K562 (cell line): ENCODE data around the gene LHX5. TPM values are rescaled to one million over a fixed set of nuclear protein-coding genes. Genes with fewer than 3 reads are reported as not detected.

ENCODE experiments used
- ATAC-seq: fragments of 200-7000 bp; cut with Tn5 transposase; 3 replicates; pipeline ENCODE4 v1.9.1; 2020; ENCODE audit warnings: moderate library complexity
- BruUV-seq: library from RNA; stranded (reverse); fragments of 400-500 nt; replicated peaks from 2 replicates; lab custom pipeline; 2021; lab: Mats Ljungman, UMichigan
- CTCF ChIA-PET: fragments of 300-600 bp; formaldehyde crosslinking; extraction: SDS; loops from one replicate; lab custom pipeline; 2021; ENCODE audit warnings: low intra/inter-chr PET ratio; lab: Yijun Ruan, JAX
- POLR2A ChIA-PET: fragments of 300-600, 350-650 bp; sonication (Branson Sonifier 250); formaldehyde crosslinking; extraction: SDS; loops from one replicate; lab custom pipeline; 2021; ENCODE audit warnings: antibody characterized with exemption, inconsistent platforms; lab: Yijun Ruan, JAX
- DNase-seq, 4 experiments: peaks; one replicate each; pipeline versions ENCODE4 v3.0.0 to v3.0.0-alpha.2; 2011 to 2018; ENCODE audit warnings: low spot score in 3 of 4, mixed read lengths in 3 of 4; ENCODE audit errors: extremely low read depth in 1 of 4
- FAIRE-seq: peaks from 2 replicates; lab custom pipeline; 2011; peaks lifted over from hg19 to GRCh38; lab: Jason Lieb, UNC
- H2AFZ ChIP-seq: 2 replicates; pipeline ENCODE4 v1.6.0; 2011; ENCODE audit warnings: low read depth, low read length, control low read depth, inconsistent platforms
- H3K27ac ChIP-seq: fragments of 200-600 bp; 3 replicates; pipeline ENCODE4 v1.8.0; 2011; ENCODE audit warnings: low read depth, mild to moderate bottlenecking, control low read depth, inconsistent platforms, low read length, moderate library complexity, mixed read lengths; ENCODE audit errors: extremely low read depth
- H3K27me3 ChIP-seq, 2 experiments: fragments of 300-600 bp in 1 of 2; 2 replicates in 1 of 2; 3 replicates in 1 of 2; pipeline versions ENCODE4 v1.6.0 to v1.8.0; 2011; ENCODE audit warnings: inconsistent platforms in 2 of 2, low read length in 2 of 2, mild to moderate bottlenecking in 1 of 2, mixed read lengths in 1 of 2, moderate library complexity in 1 of 2; ENCODE audit not compliant: control insufficient read depth in 2 of 2, insufficient read depth in 2 of 2
- H3K36me3 ChIP-seq: fragments of 300-600 bp; 3 replicates; pipeline ENCODE4 v1.8.0; 2011; ENCODE audit warnings: mild to moderate bottlenecking, low read length, inconsistent platforms; ENCODE audit not compliant: control insufficient read depth, insufficient read depth
- H3K4me1 ChIP-seq, 2 experiments: fragments of 200-600 bp in 1 of 2; replicated peaks in 1 of 2; 2 replicates in 1 of 2; 3 replicates in 1 of 2; pipeline versions ENCODE4 v1.5.1 to v1.8.0; 2011; ENCODE audit warnings: inconsistent platforms in 2 of 2, low read length in 2 of 2, mild to moderate bottlenecking in 1 of 2, mixed read lengths in 1 of 2, moderate library complexity in 1 of 2; ENCODE audit not compliant: control insufficient read depth in 2 of 2, insufficient read depth in 2 of 2
- H3K4me2 ChIP-seq: 2 replicates; pipeline ENCODE4 v1.6.1; 2011; ENCODE audit warnings: low read length, control low read depth, inconsistent platforms, mixed read lengths; ENCODE audit not compliant: insufficient read depth
- H3K4me3 ChIP-seq: fragments of 200-600 bp; sonication (generic), shearing (Covaris generic); 2 replicates; pipeline ENCODE4 v1.5.1; 2016; ENCODE audit warnings: control low read depth, inconsistent platforms
- H3K79me2 ChIP-seq: fragments of 200-600 bp; 3 replicates; pipeline ENCODE4 v1.8.0; 2011; ENCODE audit warnings: low read length, inconsistent platforms; ENCODE audit not compliant: control insufficient read depth, insufficient read depth
- H3K9ac ChIP-seq, 2 experiments: 2 replicates each; pipeline versions ENCODE4 v1.6.0 to v1.6.1; 2011; ENCODE audit warnings: low read depth in 2 of 2, low read length in 2 of 2, control low read depth in 1 of 2, inconsistent platforms in 1 of 2, mild to moderate bottlenecking in 1 of 2, mixed read lengths in 1 of 2; ENCODE audit not compliant: insufficient read depth in 1 of 2
- H3K9me1 ChIP-seq: one replicate; pipeline ENCODE4 v1.6.0; 2011; ENCODE audit warnings: inconsistent platforms, mild to moderate bottlenecking, low read length, moderate library complexity; ENCODE audit not compliant: control insufficient read depth, insufficient read depth
- H3K9me3 ChIP-seq: replicated peaks from 2 replicates; pipeline ENCODE4 v1.5.1; 2011; ENCODE audit warnings: low read depth, low read length, inconsistent platforms; ENCODE audit not compliant: control insufficient read depth, insufficient read depth
- H4K20me1 ChIP-seq: replicated peaks from 2 replicates; pipeline ENCODE4 v1.6.1; 2011; ENCODE audit warnings: low read length, inconsistent platforms, mixed read lengths; ENCODE audit not compliant: control insufficient read depth, insufficient read depth
- ADNP ChIP-seq: fragments of 200-800 bp; sonication (Bioruptor generic); IDR thresholded peaks from 2 replicates; pipeline ENCODE4 v1.6.1; 2016; ENCODE audit warnings: missing genetic modification characterization, missing compliant biosample characterization
- BCOR ChIP-seq: fragments of 450-650 bp; IDR thresholded peaks from 2 replicates; pipeline ENCODE4 v1.6.1; 2016
- FUS ChIP-seq: fragments of 200-400 bp; formaldehyde crosslinking; optimal IDR thresholded peaks from 2 replicates; pipeline ENCODE3; 2017; ENCODE audit warnings: low read depth, low read length
- RBM25 ChIP-seq: fragments of 200-400 bp; formaldehyde crosslinking; IDR thresholded peaks from 2 replicates; pipeline ENCODE4 v1.6.1; 2018; ENCODE audit warnings: low read length, low read depth, moderate library complexity; ENCODE audit not compliant: severe bottlenecking
- SOX6 ChIP-seq: fragments of 450-650 bp; IDR thresholded peaks from 2 replicates; pipeline ENCODE4 v1.6.1; 2014; ENCODE audit warnings: mild to moderate bottlenecking
- ZBTB33 ChIP-seq: sonication (generic); formaldehyde crosslinking; IDR thresholded peaks from 2 replicates; pipeline ENCODE4 v1.8.1; 2023; ENCODE audit warnings: mild to moderate bottlenecking, missing genetic modification reagents
- WGBS: fragments of 100-300 bp; shearing (Covaris generic); methylation state at CpG from one replicate; pipeline ENCODE4 v1.1.6; 2016; ENCODE audit warnings: low coverage, mixed read lengths; ENCODE audit not compliant: insufficient coverage; ENCODE audit errors: missing lambda C conversion rate; 5-methylcytosine and 5-hydroxymethylcytosine counted together
- in situ Hi-C: fragments of 300-500 bp; cut with MboI; formaldehyde crosslinking; loops from 4 replicates; pipeline ENCODE4 v1.15.0; 2018; ENCODE audit warnings: inconsistent platforms, mixed read lengths
- intact Hi-C: fragments of 100-400 bp; cut with micrococcal nuclease; formaldehyde crosslinking; loops from 2 replicates; pipeline ENCODE4 v1.14.2; 2022
- polyA plus RNA-seq, 8 experiments: library from polyadenylated mRNA; depleted of rRNA in 4 of 8; stranded (reverse) in 5 of 8; unstranded in 3 of 8; fragments of >200 nt; fragmentation: Nextera tagmentation in 2 of 8; fragmentation: Illumina TruSeq in 1 of 8; extraction: Ambion mirVana in 2 of 8; extraction: Trizol in 1 of 8; gene quantifications; 2 replicates each; pipeline versions ENCODE4 v1.2.1 to v1.2.3, GENCODE V29; 2011 to 2014; ENCODE audit warnings: inconsistent platforms in 1 of 8, missing spikeins in 1 of 8
- total RNA-seq, 7 experiments: library from RNA; depleted of rRNA in 6 of 7; stranded (reverse); fragments of >200 nt in 6 of 7; fragmentation: Illumina TruSeq in 2 of 7; extraction: Trizol in 2 of 7; gene quantifications; 2 replicates each; pipeline versions ENCODE4 v1.2.1 to v1.2.3, GENCODE V29; 2011 to 2021; ENCODE audit warnings: low replicate concordance in 1 of 7

Gene LHX5
- total and polyA plus RNA-seq, 9 of the 15 experiments (the other 6 are each of a cell fraction or from before 2014, with no cell fraction given) = 0.04 to 0.17 (median 0.05) TPM; not detected in 6

- no peak overlapping the region for H3K4me2 ChIP-seq
- ATAC-seq (no peak), FAIRE-seq (no peak), DNase-seq (no peak)
- no peaks in the 10 kb centered on the region for H3K9me1 ChIP-seq
- no peak overlapping the region for H2AFZ ChIP-seq
- peaks cover 5 to 8% of the 10 kb centered on the region in 2 experiments; a peak in 3 of 5 replicates for H3K4me1 ChIP-seq
- peak; percentile 64; the same call in 1 of the 2 replicates for TF ChIP-seq BCOR
- no peak for TF ChIP-seq ZBTB33 (CRISPR knock-in tag)
- TF ChIP-seq FUS = no peak
- peak; percentile 71 for TF ChIP-seq RBM25
- TF ChIP-seq SOX6 = no peak
- peak; percentile 50; the same call in 1 of the 2 replicates for TF ChIP-seq ADNP (tag)
- H3K4me3 ChIP-seq = no peak overlapping the region
- in situ Hi-C loops (no loop called here), intact Hi-C loops (loop anchor here (1.0 kb wide), 1 partner anchor 474 kb away; no protein-coding TSS in a partner anchor)
- POLR2A ChIA-PET = no interaction called here
- BruUV-seq = no TSS peak
- CTCF ChIA-PET = interaction anchor here (1.5 to 1.7 kb wide), 2 partner anchors 8 to 474 kb away, joined by 4 to 9 read pairs; no protein-coding TSS in a partner anchor
- no peak overlapping the region for H3K27ac ChIP-seq
- H3K79me2 ChIP-seq = no peaks in the 10 kb centered on the region
- WGBS = 0% methylated on average over 4 of the region's 4 CpGs
- H3K27me3 ChIP-seq = peaks cover 6 to 25% of the 10 kb centered on the region in 2 experiments; a peak in 3 of 5 replicates
- no peak overlapping the region for H3K9ac ChIP-seq
- no peaks in the 10 kb centered on the region for H4K20me1 ChIP-seq
- no peaks in the 10 kb centered on the region for H3K36me3 ChIP-seq
- no peaks in the 10 kb centered on the region for H3K9me3 ChIP-seq
Observed at GRCh38 chr12:113438523-113439300, 33.0 kb downstream of the LHX5 start.
